HS-27A (cell line): ENCODE data around the gene HMGXB4.

Experiments used
- DNase-seq: peaks from one replicate; pipeline ENCODE4 v3.0.0-alpha.2; 2012; ENCODE audit warnings: low read depth, missing footprints

HMGXB4 gene

GRCh38 chr22:35258191-35258988, 1.1 kb downstream of the HMGXB4 start:
- DNase-seq = no peak

GRCh38 chr22:35264986-35265385, 7.7 kb downstream of the HMGXB4 start:
- no peak for DNase-seq

GRCh38 chr22:35266277-35266676, 9.0 kb downstream of the HMGXB4 start:
- DNase-seq = no peak

GRCh38 chr22:35269630-35270029, 12.3 kb downstream of the HMGXB4 start:
- DNase-seq = no peak

- DNase-seq = no peak
These were observed 17.0 kb downstream of the HMGXB4 start for GRCh38 chr22:35274154-35274871.

- no peak for DNase-seq
These were observed 18.3 kb downstream of the HMGXB4 start for GRCh38 chr22:35275580-35275979.

GRCh38 chr22:35276019-35276418, 18.7 kb downstream of the HMGXB4 start:
- DNase-seq = no peak

GRCh38 chr22:35288116-35288515, 30.8 kb downstream of the HMGXB4 start:
- no peak for DNase-seq

- no peak for DNase-seq
These were observed 35.5 kb downstream of the HMGXB4 start for GRCh38 chr22:35292786-35293185.

GRCh38 chr22:35296051-35296450, 38.8 kb downstream of the HMGXB4 start:
- no peak for DNase-seq

GRCh38 chr22:35299217-35299672, 42.0 kb downstream of the HMGXB4 start:
- no peak for DNase-seq

GRCh38 chr22:35299673-35300499, 42.6 kb downstream of the HMGXB4 start, which contains the start of gene TOM1:
TOM1 (plus strand) TSS chr22:35299894; CDS start chr22:35299929, 35 bp downstream.
- peak; percentile 94 for DNase-seq

GRCh38 chr22:35301372-35301874, 44.1 kb downstream of the HMGXB4 start:
- DNase-seq = peak; percentile 8

GRCh38 chr22:35303029-35303624, 45.8 kb downstream of the HMGXB4 start:
- DNase-seq = no peak

GRCh38 chr22:35305525-35306070, 48.3 kb downstream of the HMGXB4 start:
- no peak for DNase-seq

GRCh38 chr22:35306350-35306967, 49.2 kb downstream of the HMGXB4 start:
- no peak for DNase-seq

- DNase-seq = no peak
These were observed 50.1 kb downstream of the HMGXB4 start for GRCh38 chr22:35307372-35307771.

- DNase-seq = no peak
These were observed 50.6 kb downstream of the HMGXB4 start for GRCh38 chr22:35307892-35308291.

- DNase-seq = no peak
These were observed 51.3 kb downstream of the HMGXB4 start for GRCh38 chr22:35308480-35309021.
